HepG2 (cell line): ENCODE data around the gene HSP90AB1. TPM values are rescaled to one million over a fixed set of nuclear protein-coding genes. Genes with fewer than 3 reads are reported as not detected.
A peak's percentile ranks its signal among the peaks of the same experiment; 100 is the strongest.

Experiments used
- DR1 ChIP-seq: sonication (generic); formaldehyde crosslinking; IDR thresholded peaks from 2 replicates; pipeline ENCODE4 v1.8.0; 2021; ENCODE audit warnings: mild to moderate bottlenecking, missing genetic modification reagents, inconsistent platforms
- KLF11 ChIP-seq: IDR thresholded peaks from 2 replicates; pipeline ENCODE4 v1.6.1; 2016; ENCODE audit warnings: missing compliant biosample characterization
- MYNN ChIP-seq: sonication (generic); formaldehyde crosslinking; IDR thresholded peaks from 2 replicates; pipeline ENCODE4 v1.4.0; 2020; ENCODE audit warnings: mild to moderate bottlenecking, low read depth, missing genetic modification reagents
- PAF1 ChIP-seq: IDR thresholded peaks from 2 replicates; pipeline ENCODE4 v1.6.1; 2016; ENCODE audit warnings: missing genetic modification reagents, missing compliant biosample characterization
- PHF8 ChIP-seq: sonication (generic); formaldehyde crosslinking; IDR thresholded peaks from 2 replicates; pipeline ENCODE4 v1.5.0; 2020; ENCODE audit warnings: missing genetic modification reagents
- RBFOX2 ChIP-seq: fragments of 200-400 bp; formaldehyde crosslinking; IDR thresholded peaks from 2 replicates; pipeline ENCODE4 v1.6.1; 2017; ENCODE audit warnings: low read depth, mild to moderate bottlenecking, low read length
- SIN3A ChIP-seq: IDR thresholded peaks from 2 replicates; pipeline ENCODE4 v1.6.1; 2011; ENCODE audit warnings: low read depth, mild to moderate bottlenecking, control low read depth, low read length, borderline replicate concordance
- ZNF20 ChIP-seq: sonication (generic); formaldehyde crosslinking; IDR thresholded peaks from 2 replicates; pipeline ENCODE4 v1.4.0; 2020; ENCODE audit warnings: mild to moderate bottlenecking, moderate library complexity, missing genetic modification reagents
- ZNF468 ChIP-seq: sonication (generic); formaldehyde crosslinking; IDR thresholded peaks from 2 replicates; pipeline ENCODE4 v1.8.0; 2022; ENCODE audit warnings: mild to moderate bottlenecking, moderate library complexity, missing genetic modification reagents
- polyA plus RNA-seq, 8 experiments: library from polyadenylated mRNA; depleted of rRNA in 3 of 8; stranded (reverse) in 7 of 8; unstranded in 1 of 8; fragments of >200 nt; fragmentation: Illumina TruSeq in 4 of 8; extraction: Trizol in 4 of 8; gene quantifications; 2 replicates each; pipeline versions ENCODE4 v1.2.1 to v1.2.3, GENCODE V29; 2011 to 2016; ENCODE audit warnings: low read depth in 4 of 8, missing spikeins in 1 of 8, mixed read lengths in 1 of 8; ENCODE audit not compliant: insufficient read depth in 1 of 8
- total RNA-seq, 5 experiments: library from RNA; depleted of rRNA; stranded (reverse); fragments of >200 nt; fragmentation: Illumina TruSeq; extraction: Trizol; gene quantifications; 2 replicates each; pipeline ENCODE4 v1.2.3, GENCODE V29; 2016; ENCODE audit warnings: low read depth in 1 of 5
- TF ChIP-seq, protein P1 (sequence below): sonication (generic); formaldehyde crosslinking; IDR thresholded peaks from 2 replicates; pipeline ENCODE4 v1.5.0; 2020; ENCODE audit warnings: missing genetic modification reagents, mild to moderate bottlenecking, borderline replicate concordance
- TF ChIP-seq, protein P2 (sequence below): sonication (generic); formaldehyde crosslinking; IDR thresholded peaks from 2 replicates; pipeline ENCODE4; 2020; ENCODE audit warnings: missing genetic modification reagents, mild to moderate bottlenecking, borderline replicate concordance
- TF ChIP-seq, protein P3 (sequence below): sonication (generic); formaldehyde crosslinking; IDR thresholded peaks from 2 replicates; pipeline ENCODE4 v1.5.0; 2020; ENCODE audit warnings: mild to moderate bottlenecking, missing genetic modification reagents, borderline replicate concordance
- TF ChIP-seq, protein P4 (sequence below): sonication (generic); formaldehyde crosslinking; conservative IDR thresholded peaks from 2 replicates; pipeline ENCODE4 v1.8.0; 2022; ENCODE audit warnings: missing genetic modification reagents

Gene HSP90AB1
- total and polyA plus RNA-seq, 2 of the 13 experiments (the other 11 are each of a cell fraction or from before 2014, with no cell fraction given): 1,325 to 1,472 TPM

DNA sequence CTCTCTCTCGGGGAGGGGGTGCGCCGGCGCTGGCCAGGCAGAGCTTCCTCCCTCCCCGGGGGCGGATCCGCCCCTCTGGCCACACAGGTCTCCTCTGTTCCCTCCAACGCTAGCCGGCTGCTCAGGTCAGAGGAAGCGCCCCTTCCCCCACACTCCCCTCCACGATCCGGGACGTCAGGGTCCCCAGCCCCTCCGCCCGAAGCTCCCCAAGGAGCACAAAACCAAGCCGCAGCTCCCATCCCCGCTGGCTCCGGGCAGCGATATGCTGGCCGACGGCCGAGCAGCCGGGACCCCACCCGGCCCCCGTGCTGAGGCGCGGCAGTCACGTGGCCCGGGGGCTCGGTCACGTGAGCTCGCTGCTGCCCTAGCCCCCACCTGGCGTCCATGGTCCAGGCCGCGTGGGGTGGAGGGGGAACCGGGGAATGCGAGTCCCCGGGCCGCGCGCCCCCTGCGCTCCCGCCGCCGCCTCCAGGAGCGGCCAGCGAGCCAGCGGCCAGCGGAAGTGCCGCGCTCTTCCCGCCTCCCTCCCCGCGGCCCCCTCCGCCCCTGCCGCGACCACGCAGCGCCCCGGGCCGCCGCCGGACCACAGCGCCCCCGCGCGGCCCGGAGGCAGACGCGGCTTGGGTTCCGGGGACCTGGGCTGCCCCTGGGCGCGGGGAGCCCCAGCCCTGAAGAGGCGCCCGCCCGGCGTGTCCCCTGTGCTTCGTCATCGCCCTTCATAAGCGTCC, 10.3 kb downstream of the HSP90AB1 start, which contains the start of gene SLC35B2 (continued):
- no peak for TF ChIP-seq KLF11 (CRISPR knock-in tag)
- TF ChIP-seq ZNF468: no peak
- TF ChIP-seq MYNN (CRISPR knock-in tag): no peak; the same call in none of the 2 replicates
- no peak; the same call in 1 of the 2 replicates for TF ChIP-seq ZNF20
- TF ChIP-seq DR1 (CRISPR knock-in tag): peak; percentile 79; the same call in 1 of the 2 replicates
- TF ChIP-seq PHF8: peak; percentile 93
- peak; percentile 99 for TF ChIP-seq RBFOX2
- TF ChIP-seq, protein P1, sequence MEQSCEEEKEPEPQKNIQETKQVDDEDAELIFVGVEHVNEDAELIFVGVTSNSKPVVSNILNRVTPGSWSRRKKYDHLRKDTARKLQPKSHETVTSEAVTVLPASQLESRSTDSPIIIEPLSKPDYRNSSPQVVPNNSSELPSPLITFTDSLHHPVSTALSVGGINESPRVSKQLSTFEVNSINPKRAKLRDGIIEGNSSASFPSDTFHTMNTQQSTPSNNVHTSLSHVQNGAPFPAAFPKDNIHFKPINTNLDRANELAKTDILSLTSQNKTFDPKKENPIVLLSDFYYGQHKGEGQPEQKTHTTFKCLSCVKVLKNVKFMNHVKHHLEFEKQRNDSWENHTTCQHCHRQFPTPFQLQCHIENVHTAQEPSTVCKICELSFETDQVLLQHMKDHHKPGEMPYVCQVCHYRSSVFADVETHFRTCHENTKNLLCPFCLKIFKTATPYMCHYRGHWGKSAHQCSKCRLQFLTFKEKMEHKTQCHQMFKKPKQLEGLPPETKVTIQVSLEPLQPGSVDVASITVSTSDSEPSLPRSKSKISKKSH (CRISPR knock-in tag): 0 out of 2 replicates have a peak, but pooled peaks have one; percentile 64
- TF ChIP-seq, protein P2, sequence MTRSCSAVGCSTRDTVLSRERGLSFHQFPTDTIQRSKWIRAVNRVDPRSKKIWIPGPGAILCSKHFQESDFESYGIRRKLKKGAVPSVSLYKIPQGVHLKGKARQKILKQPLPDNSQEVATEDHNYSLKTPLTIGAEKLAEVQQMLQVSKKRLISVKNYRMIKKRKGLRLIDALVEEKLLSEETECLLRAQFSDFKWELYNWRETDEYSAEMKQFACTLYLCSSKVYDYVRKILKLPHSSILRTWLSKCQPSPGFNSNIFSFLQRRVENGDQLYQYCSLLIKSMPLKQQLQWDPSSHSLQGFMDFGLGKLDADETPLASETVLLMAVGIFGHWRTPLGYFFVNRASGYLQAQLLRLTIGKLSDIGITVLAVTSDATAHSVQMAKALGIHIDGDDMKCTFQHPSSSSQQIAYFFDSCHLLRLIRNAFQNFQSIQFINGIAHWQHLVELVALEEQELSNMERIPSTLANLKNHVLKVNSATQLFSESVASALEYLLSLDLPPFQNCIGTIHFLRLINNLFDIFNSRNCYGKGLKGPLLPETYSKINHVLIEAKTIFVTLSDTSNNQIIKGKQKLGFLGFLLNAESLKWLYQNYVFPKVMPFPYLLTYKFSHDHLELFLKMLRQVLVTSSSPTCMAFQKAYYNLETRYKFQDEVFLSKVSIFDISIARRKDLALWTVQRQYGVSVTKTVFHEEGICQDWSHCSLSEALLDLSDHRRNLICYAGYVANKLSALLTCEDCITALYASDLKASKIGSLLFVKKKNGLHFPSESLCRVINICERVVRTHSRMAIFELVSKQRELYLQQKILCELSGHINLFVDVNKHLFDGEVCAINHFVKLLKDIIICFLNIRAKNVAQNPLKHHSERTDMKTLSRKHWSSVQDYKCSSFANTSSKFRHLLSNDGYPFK (CRISPR knock-in tag): peak; percentile 76
- TF ChIP-seq, protein P3, sequence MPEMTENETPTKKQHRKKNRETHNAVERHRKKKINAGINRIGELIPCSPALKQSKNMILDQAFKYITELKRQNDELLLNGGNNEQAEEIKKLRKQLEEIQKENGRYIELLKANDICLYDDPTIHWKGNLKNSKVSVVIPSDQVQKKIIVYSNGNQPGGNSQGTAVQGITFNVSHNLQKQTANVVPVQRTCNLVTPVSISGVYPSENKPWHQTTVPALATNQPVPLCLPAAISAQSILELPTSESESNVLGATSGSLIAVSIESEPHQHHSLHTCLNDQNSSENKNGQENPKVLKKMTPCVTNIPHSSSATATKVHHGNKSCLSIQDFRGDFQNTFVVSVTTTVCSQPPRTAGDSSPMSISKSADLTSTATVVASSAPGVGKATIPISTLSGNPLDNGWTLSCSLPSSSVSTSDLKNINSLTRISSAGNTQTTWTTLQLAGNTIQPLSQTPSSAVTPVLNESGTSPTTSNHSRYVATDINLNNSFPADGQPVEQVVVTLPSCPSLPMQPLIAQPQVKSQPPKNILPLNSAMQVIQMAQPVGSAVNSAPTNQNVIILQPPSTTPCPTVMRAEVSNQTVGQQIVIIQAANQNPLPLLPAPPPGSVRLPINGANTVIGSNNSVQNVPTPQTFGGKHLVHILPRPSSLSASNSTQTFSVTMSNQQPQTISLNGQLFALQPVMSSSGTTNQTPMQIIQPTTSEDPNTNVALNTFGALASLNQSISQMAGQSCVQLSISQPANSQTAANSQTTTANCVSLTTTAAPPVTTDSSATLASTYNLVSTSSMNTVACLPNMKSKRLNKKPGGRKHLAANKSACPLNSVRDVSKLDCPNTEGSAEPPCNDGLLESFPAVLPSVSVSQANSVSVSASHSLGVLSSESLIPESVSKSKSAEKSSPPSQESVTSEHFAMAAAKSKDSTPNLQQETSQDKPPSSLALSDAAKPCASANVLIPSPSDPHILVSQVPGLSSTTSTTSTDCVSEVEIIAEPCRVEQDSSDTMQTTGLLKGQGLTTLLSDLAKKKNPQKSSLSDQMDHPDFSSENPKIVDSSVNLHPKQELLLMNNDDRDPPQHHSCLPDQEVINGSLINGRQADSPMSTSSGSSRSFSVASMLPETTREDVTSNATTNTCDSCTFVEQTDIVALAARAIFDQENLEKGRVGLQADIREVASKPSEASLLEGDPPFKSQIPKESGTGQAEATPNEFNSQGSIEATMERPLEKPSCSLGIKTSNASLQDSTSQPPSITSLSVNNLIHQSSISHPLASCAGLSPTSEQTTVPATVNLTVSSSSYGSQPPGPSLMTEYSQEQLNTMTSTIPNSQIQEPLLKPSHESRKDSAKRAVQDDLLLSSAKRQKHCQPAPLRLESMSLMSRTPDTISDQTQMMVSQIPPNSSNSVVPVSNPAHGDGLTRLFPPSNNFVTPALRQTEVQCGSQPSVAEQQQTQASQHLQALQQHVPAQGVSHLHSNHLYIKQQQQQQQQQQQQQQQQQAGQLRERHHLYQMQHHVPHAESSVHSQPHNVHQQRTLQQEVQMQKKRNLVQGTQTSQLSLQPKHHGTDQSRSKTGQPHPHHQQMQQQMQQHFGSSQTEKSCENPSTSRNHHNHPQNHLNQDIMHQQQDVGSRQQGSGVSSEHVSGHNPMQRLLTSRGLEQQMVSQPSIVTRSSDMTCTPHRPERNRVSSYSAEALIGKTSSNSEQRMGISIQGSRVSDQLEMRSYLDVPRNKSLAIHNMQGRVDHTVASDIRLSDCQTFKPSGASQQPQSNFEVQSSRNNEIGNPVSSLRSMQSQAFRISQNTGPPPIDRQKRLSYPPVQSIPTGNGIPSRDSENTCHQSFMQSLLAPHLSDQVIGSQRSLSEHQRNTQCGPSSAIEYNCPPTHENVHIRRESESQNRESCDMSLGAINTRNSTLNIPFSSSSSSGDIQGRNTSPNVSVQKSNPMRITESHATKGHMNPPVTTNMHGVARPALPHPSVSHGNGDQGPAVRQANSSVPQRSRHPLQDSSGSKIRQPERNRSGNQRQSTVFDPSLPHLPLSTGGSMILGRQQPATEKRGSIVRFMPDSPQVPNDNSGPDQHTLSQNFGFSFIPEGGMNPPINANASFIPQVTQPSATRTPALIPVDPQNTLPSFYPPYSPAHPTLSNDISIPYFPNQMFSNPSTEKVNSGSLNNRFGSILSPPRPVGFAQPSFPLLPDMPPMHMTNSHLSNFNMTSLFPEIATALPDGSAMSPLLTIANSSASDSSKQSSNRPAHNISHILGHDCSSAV: no peak
- TF ChIP-seq SIN3A: no peak; the same call in 1 of the 2 replicates
- no peak for TF ChIP-seq PAF1 (CRISPR knock-in tag)
- TF ChIP-seq, protein P4, sequence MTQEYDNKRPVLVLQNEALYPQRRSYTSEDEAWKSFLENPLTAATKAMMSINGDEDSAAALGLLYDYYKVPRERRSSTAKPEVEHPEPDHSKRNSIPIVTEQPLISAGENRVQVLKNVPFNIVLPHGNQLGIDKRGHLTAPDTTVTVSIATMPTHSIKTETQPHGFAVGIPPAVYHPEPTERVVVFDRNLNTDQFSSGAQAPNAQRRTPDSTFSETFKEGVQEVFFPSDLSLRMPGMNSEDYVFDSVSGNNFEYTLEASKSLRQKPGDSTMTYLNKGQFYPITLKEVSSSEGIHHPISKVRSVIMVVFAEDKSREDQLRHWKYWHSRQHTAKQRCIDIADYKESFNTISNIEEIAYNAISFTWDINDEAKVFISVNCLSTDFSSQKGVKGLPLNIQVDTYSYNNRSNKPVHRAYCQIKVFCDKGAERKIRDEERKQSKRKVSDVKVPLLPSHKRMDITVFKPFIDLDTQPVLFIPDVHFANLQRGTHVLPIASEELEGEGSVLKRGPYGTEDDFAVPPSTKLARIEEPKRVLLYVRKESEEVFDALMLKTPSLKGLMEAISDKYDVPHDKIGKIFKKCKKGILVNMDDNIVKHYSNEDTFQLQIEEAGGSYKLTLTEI (CRISPR knock-in tag): no peak
